Mesothelial cell of epicardium (in vitro differentiated cells): Measurements from ENCODE around the gene RRBP1. TPM values are rescaled to one million over a fixed set of nuclear protein-coding genes. Genes with fewer than 3 reads are reported as not detected.

ENCODE experiments used
- DNase-seq, 2 experiments: peaks; one replicate each; pipeline ENCODE4 v3.0.0; 2021; ENCODE audit warnings: low spot score in 2 of 2; ENCODE audit not compliant: unreplicated experiment in 2 of 2
- H3K27ac Mint-ChIP-seq: 2 replicates; pipeline ENCODE4 v1.8.0; 2021; ENCODE audit warnings: mixed read lengths
- H3K27me3 Mint-ChIP-seq: 2 replicates; pipeline ENCODE4 v1.8.0; 2021; ENCODE audit warnings: low read depth, mixed read lengths
- H3K36me3 Mint-ChIP-seq: 2 replicates; pipeline ENCODE4 v1.8.0; 2021; ENCODE audit warnings: mixed read lengths
- H3K4me1 Mint-ChIP-seq: 2 replicates; pipeline ENCODE4 v1.8.0; 2021; ENCODE audit warnings: mixed read lengths
- H3K4me3 Mint-ChIP-seq: 2 replicates; pipeline ENCODE4 v1.8.0; 2021; ENCODE audit warnings: mild to moderate bottlenecking, moderate library complexity, mixed read lengths
- H3K9me3 Mint-ChIP-seq: 2 replicates; pipeline ENCODE4 v1.8.0; 2021; ENCODE audit warnings: mixed read lengths
- total RNA-seq: library from RNA; stranded (reverse); gene quantifications from 3 replicates; pipeline ENCODE4 v1.2.1, GENCODE V29; 2021
- TF ChIP-seq, protein P1 (sequence below): fragments of 200-600 bp; sonication (generic); IDR thresholded peaks from one replicate; pipeline ENCODE4 v1.5.0; 2021; ENCODE audit warnings: antibody characterized with exemption; ENCODE audit not compliant: unreplicated experiment

RRBP1 gene
- total RNA-seq, 1 donor from 2014 or later = 211 TPM

- peaks cover under 1% of the 10 kb centered on the region for H3K36me3 Mint-ChIP-seq
- no peak overlapping the region for H3K4me3 Mint-ChIP-seq
- peaks cover 2% of the 10 kb centered on the region for H3K4me1 Mint-ChIP-seq
- TF ChIP-seq, protein P1, sequence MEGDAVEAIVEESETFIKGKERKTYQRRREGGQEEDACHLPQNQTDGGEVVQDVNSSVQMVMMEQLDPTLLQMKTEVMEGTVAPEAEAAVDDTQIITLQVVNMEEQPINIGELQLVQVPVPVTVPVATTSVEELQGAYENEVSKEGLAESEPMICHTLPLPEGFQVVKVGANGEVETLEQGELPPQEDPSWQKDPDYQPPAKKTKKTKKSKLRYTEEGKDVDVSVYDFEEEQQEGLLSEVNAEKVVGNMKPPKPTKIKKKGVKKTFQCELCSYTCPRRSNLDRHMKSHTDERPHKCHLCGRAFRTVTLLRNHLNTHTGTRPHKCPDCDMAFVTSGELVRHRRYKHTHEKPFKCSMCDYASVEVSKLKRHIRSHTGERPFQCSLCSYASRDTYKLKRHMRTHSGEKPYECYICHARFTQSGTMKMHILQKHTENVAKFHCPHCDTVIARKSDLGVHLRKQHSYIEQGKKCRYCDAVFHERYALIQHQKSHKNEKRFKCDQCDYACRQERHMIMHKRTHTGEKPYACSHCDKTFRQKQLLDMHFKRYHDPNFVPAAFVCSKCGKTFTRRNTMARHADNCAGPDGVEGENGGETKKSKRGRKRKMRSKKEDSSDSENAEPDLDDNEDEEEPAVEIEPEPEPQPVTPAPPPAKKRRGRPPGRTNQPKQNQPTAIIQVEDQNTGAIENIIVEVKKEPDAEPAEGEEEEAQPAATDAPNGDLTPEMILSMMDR = no peak
- H3K27me3 Mint-ChIP-seq = no peaks in the 10 kb centered on the region
- no peaks in the 10 kb centered on the region for H3K9me3 Mint-ChIP-seq
- no peak for DNase-seq
- no peak overlapping the region for H3K27ac Mint-ChIP-seq
These were observed 41.1 kb downstream of the RRBP1 start for GRCh38 chr20:17640875-17641378.

DNA sequence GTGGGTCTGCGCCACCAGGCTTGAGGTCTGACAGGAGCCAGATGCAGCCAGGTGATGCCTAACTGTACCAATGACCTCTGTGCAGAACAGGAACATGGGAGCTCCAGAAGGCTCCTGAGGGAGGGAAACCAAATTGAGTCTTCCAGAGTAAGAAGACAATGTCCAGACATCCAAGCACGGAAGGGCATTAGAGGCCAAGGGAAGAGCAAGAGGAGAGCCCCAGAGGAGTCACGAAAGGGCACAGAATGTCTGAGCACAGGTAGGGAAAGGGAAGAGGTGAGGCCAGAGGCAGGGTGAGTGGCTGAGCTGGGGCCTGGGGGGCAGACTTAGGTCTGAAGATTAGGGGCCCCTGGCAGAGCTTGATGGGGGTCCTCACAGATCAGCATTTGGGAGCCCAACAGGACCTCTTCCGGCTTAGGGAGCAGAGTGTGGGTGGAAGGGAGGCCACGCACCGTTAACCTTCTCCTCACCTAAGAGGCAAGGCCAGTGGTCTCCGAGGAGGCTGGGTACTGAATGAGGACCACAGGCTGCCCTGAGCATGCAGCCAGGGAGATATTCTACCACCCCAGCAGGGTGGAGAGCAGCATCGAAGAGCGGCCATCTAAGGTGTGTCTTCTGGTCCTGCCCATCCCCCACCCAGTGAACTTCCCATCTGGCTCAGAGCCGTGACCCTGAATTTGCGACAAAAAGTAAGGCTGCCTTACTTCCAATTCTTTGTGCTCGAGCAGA lies 41.7 kb downstream of the RRBP1 start:
- Mint-ChIP-seq H3K9me3 (no peaks in the 10 kb centered on the region), H3K4me1 (peaks cover under 1% of the 10 kb centered on the region), H3K4me3 (no peak overlapping the region), H3K27me3 (no peaks in the 10 kb centered on the region), H3K27ac (no peak overlapping the region), H3K36me3 (peaks cover 3% of the 10 kb centered on the region)
- TF ChIP-seq, protein P1 = no peak
- DNase-seq = no peak

- TF ChIP-seq, protein P1 = no peak
- no peak overlapping the region for H3K27ac Mint-ChIP-seq
- H3K4me1 Mint-ChIP-seq = no peaks in the 10 kb centered on the region
- no peaks in the 10 kb centered on the region for H3K27me3 Mint-ChIP-seq
- no peaks in the 10 kb centered on the region for H3K9me3 Mint-ChIP-seq
- DNase-seq = no peak
- no peak overlapping the region for H3K4me3 Mint-ChIP-seq
- peaks cover 7% of the 10 kb centered on the region for H3K36me3 Mint-ChIP-seq
These were observed 43.1 kb downstream of the RRBP1 start for GRCh38 chr20:17638835-17639407.

- TF ChIP-seq, protein P1 = no peak
- H3K9me3 Mint-ChIP-seq = no peaks in the 10 kb centered on the region
- no peak for DNase-seq
- no peaks in the 10 kb centered on the region for H3K4me1 Mint-ChIP-seq
- no peak overlapping the region for H3K4me3 Mint-ChIP-seq
- H3K27ac Mint-ChIP-seq = no peak overlapping the region
- peaks cover 12% of the 10 kb centered on the region for H3K36me3 Mint-ChIP-seq
- no peaks in the 10 kb centered on the region for H3K27me3 Mint-ChIP-seq
These were observed 43.9 kb downstream of the RRBP1 start for GRCh38 chr20:17637985-17638640.

- TF ChIP-seq, protein P1 = no peak
- Mint-ChIP-seq H3K4me3 (no peak overlapping the region), H3K9me3 (no peaks in the 10 kb centered on the region), H3K36me3 (peaks cover 14% of the 10 kb centered on the region), H3K27ac (no peak overlapping the region), H3K4me1 (no peaks in the 10 kb centered on the region), H3K27me3 (no peaks in the 10 kb centered on the region)
- no peak for DNase-seq
These were observed 44.6 kb downstream of the RRBP1 start for GRCh38 chr20:17637413-17637780.
